ENCODE measurements around the gene DPH7. TPM values are rescaled to one million over a fixed set of nuclear protein-coding genes. Genes with fewer than 3 reads are reported as not detected.

Gene DPH7
- total and polyA plus RNA-seq, 2 donors, result 26.2 to 93.1 TPM

- Histone ChIP-seq H3K27me3 (ENCODE audit: control insufficient read depth in 2 of 2, insufficient read depth in 1 of 2, low read length in 1 of 2) (peaks cover 0 to 2% of the 10 kb centered on the region in 2 donors), H3K4me1 (ENCODE audit: control insufficient read depth in 2 of 2, insufficient read depth in 2 of 2, low read length in 2 of 2) (peaks cover 9 to 18% of the 10 kb centered on the region in 2 donors), H3K36me3 (ENCODE audit: control insufficient read depth in 2 of 2, insufficient read depth in 2 of 2, low read length in 1 of 2) (peaks cover 37 to 57% of the 10 kb centered on the region in 2 donors), H3K27ac (ENCODE audit: low read depth in 1 of 2, low read length in 1 of 2) (no peak overlapping the region), H3K9me3 (ENCODE audit: control insufficient read depth in 2 of 2, insufficient read depth in 1 of 2, low read length in 1 of 2) (no peaks in the 10 kb centered on the region), H3K4me3 (ENCODE audit: low read length in 2 of 2) (no peak overlapping the region)
- 97% methylated on average over 14 of the region's 14 CpGs for WGBS
- DNase-seq (ENCODE audit: low read depth in 6 of 9, low spot score in 9 of 9), result no peak
Measured at GRCh38 chr9:137586854-137587253, 8.1 kb upstream of the DPH7 start.

GRCh38 chr9:137583957-137584356 lies 5.2 kb upstream of the DPH7 start:
- Histone ChIP-seq H3K4me3 (ENCODE audit: low read length in 2 of 2) (no peak overlapping the region), H3K36me3 (ENCODE audit: control insufficient read depth in 2 of 2, insufficient read depth in 2 of 2, low read length in 1 of 2) (peaks cover 43 to 66% of the 10 kb centered on the region in 2 donors), H3K27me3 (ENCODE audit: control insufficient read depth in 2 of 2, insufficient read depth in 1 of 2, low read length in 1 of 2) (no peaks in the 10 kb centered on the region), H3K4me1 (ENCODE audit: control insufficient read depth in 2 of 2, insufficient read depth in 2 of 2, low read length in 2 of 2) (peaks cover 3 to 10% of the 10 kb centered on the region in 2 donors), H3K9me3 (ENCODE audit: control insufficient read depth in 2 of 2, insufficient read depth in 1 of 2, low read length in 1 of 2) (no peaks in the 10 kb centered on the region), H3K27ac (ENCODE audit: low read depth in 1 of 2, low read length in 1 of 2) (no peak overlapping the region)
- no peak for DNase-seq (ENCODE audit: low read depth in 6 of 9, low spot score in 9 of 9)
- 95% methylated on average over 8 of the region's 8 CpGs for WGBS

- H3K9me3 ChIP-seq (ENCODE audit: control insufficient read depth in 2 of 2, insufficient read depth in 1 of 2, low read length in 1 of 2), result no peaks in the 10 kb centered on the region
- no peaks in the 10 kb centered on the region for H3K27me3 ChIP-seq (ENCODE audit: control insufficient read depth in 2 of 2, insufficient read depth in 1 of 2, low read length in 1 of 2)
- H3K27ac ChIP-seq (ENCODE audit: low read depth in 1 of 2, low read length in 1 of 2), result no peak overlapping the region
- H3K4me3 ChIP-seq (ENCODE audit: low read length in 2 of 2), result no peak overlapping the region
- H3K36me3 ChIP-seq (ENCODE audit: control insufficient read depth in 2 of 2, insufficient read depth in 2 of 2, low read length in 1 of 2), result peaks cover 41 to 61% of the 10 kb centered on the region in 2 donors
- H3K4me1 ChIP-seq (ENCODE audit: control insufficient read depth in 2 of 2, insufficient read depth in 2 of 2, low read length in 2 of 2), result peaks cover 3 to 6% of the 10 kb centered on the region in 2 donors
- WGBS, result 96% methylated on average over 14 of the region's 14 CpGs
- DNase-seq (ENCODE audit: low read depth in 6 of 9, low spot score in 9 of 9), result no peak
Measured at GRCh38 chr9:137583347-137583746, 4.6 kb upstream of the DPH7 start.

GRCh38 chr9:137582286-137582860 lies 3.6 kb upstream of the DPH7 start:
- WGBS, result 94% methylated on average over 20 of the region's 20 CpGs
- Histone ChIP-seq H3K4me3 (ENCODE audit: low read length in 2 of 2) (no peak overlapping the region), H3K9me3 (ENCODE audit: control insufficient read depth in 2 of 2, insufficient read depth in 1 of 2, low read length in 1 of 2) (no peaks in the 10 kb centered on the region), H3K36me3 (ENCODE audit: control insufficient read depth in 2 of 2, insufficient read depth in 2 of 2, low read length in 1 of 2) (peaks cover 37 to 52% of the 10 kb centered on the region in 2 donors), H3K27me3 (ENCODE audit: control insufficient read depth in 2 of 2, insufficient read depth in 1 of 2, low read length in 1 of 2) (no peaks in the 10 kb centered on the region), H3K27ac (ENCODE audit: low read depth in 1 of 2, low read length in 1 of 2) (no peak overlapping the region), H3K4me1 (ENCODE audit: control insufficient read depth in 2 of 2, insufficient read depth in 2 of 2, low read length in 2 of 2) (peaks cover 10% of the 10 kb centered on the region in 2 donors)
- DNase-seq (ENCODE audit: low read depth in 6 of 9, low spot score in 9 of 9), result no peak

GRCh38 chr9:137581361-137582285 lies 2.9 kb upstream of the DPH7 start:
- 97% methylated on average over 22 of the region's 22 CpGs for WGBS
- H3K9me3 ChIP-seq (ENCODE audit: control insufficient read depth in 2 of 2, insufficient read depth in 1 of 2, low read length in 1 of 2), result no peaks in the 10 kb centered on the region
- no peak overlapping the region for H3K4me3 ChIP-seq (ENCODE audit: low read length in 2 of 2)
- H3K36me3 ChIP-seq (ENCODE audit: control insufficient read depth in 2 of 2, insufficient read depth in 2 of 2, low read length in 1 of 2), result peaks cover 30 to 45% of the 10 kb centered on the region in 2 donors
- H3K4me1 ChIP-seq (ENCODE audit: control insufficient read depth in 2 of 2, insufficient read depth in 2 of 2, low read length in 2 of 2), result peaks cover 15 to 16% of the 10 kb centered on the region in 2 donors
- H3K27ac ChIP-seq (ENCODE audit: low read depth in 1 of 2, low read length in 1 of 2), result no peak overlapping the region
- DNase-seq (ENCODE audit: low read depth in 6 of 9, low spot score in 9 of 9), result no peak
- no peaks in the 10 kb centered on the region for H3K27me3 ChIP-seq (ENCODE audit: control insufficient read depth in 2 of 2, insufficient read depth in 1 of 2, low read length in 1 of 2)

GRCh38 chr9:137580954-137581322 lies 2.2 kb upstream of the DPH7 start:
- Histone ChIP-seq H3K27me3 (ENCODE audit: control insufficient read depth in 2 of 2, insufficient read depth in 1 of 2, low read length in 1 of 2) (no peaks in the 10 kb centered on the region), H3K36me3 (ENCODE audit: control insufficient read depth in 2 of 2, insufficient read depth in 2 of 2, low read length in 1 of 2) (peaks cover 30 to 44% of the 10 kb centered on the region in 2 donors), H3K4me3 (ENCODE audit: low read length in 2 of 2) (no peak overlapping the region), H3K9me3 (ENCODE audit: control insufficient read depth in 2 of 2, insufficient read depth in 1 of 2, low read length in 1 of 2) (no peaks in the 10 kb centered on the region), H3K27ac (ENCODE audit: low read depth in 1 of 2, low read length in 1 of 2) (no peak overlapping the region), H3K4me1 (ENCODE audit: control insufficient read depth in 2 of 2, insufficient read depth in 2 of 2, low read length in 2 of 2) (peaks cover 15 to 16% of the 10 kb centered on the region in 2 donors)
- no peak for DNase-seq (ENCODE audit: low read depth in 6 of 9, low spot score in 9 of 9)
- WGBS, result 96% methylated on average over 4 of the region's 4 CpGs

GRCh38 chr9:137580209-137580953 lies 1.7 kb upstream of the DPH7 start:
- no peak overlapping the region for H3K4me3 ChIP-seq (ENCODE audit: low read length in 2 of 2)
- H3K27ac ChIP-seq (ENCODE audit: low read depth in 1 of 2, low read length in 1 of 2), result no peak overlapping the region
- no peaks in the 10 kb centered on the region for H3K27me3 ChIP-seq (ENCODE audit: control insufficient read depth in 2 of 2, insufficient read depth in 1 of 2, low read length in 1 of 2)
- peaks cover 15 to 16% of the 10 kb centered on the region in 2 donors for H3K4me1 ChIP-seq (ENCODE audit: control insufficient read depth in 2 of 2, insufficient read depth in 2 of 2, low read length in 2 of 2)
- WGBS, result 90% methylated on average over 23 of the region's 23 CpGs
- H3K9me3 ChIP-seq (ENCODE audit: control insufficient read depth in 2 of 2, insufficient read depth in 1 of 2, low read length in 1 of 2), result no peaks in the 10 kb centered on the region
- H3K36me3 ChIP-seq (ENCODE audit: control insufficient read depth in 2 of 2, insufficient read depth in 2 of 2, low read length in 1 of 2), result peaks cover 35 to 41% of the 10 kb centered on the region in 2 donors
- no peak for DNase-seq (ENCODE audit: low read depth in 6 of 9, low spot score in 9 of 9)

GRCh38 chr9:137579259-137579604 lies 507 bp upstream of the DPH7 start:
- H3K27ac ChIP-seq (ENCODE audit: low read depth in 1 of 2, low read length in 1 of 2), result peak overlapping the region; percentile 51 to 53
- WGBS, result 69% methylated on average over 19 of the region's 19 CpGs
- peak overlapping the region; percentile 61 to 96 for H3K4me3 ChIP-seq (ENCODE audit: low read length in 2 of 2)
- H3K9me3 ChIP-seq (ENCODE audit: control insufficient read depth in 2 of 2, insufficient read depth in 1 of 2, low read length in 1 of 2), result no peaks in the 10 kb centered on the region
- H3K4me1 ChIP-seq (ENCODE audit: control insufficient read depth in 2 of 2, insufficient read depth in 2 of 2, low read length in 2 of 2), result peaks cover 15 to 16% of the 10 kb centered on the region in 2 donors
- no peak for DNase-seq (ENCODE audit: low read depth in 6 of 9, low spot score in 9 of 9)
- H3K27me3 ChIP-seq (ENCODE audit: control insufficient read depth in 2 of 2, insufficient read depth in 1 of 2, low read length in 1 of 2), result no peaks in the 10 kb centered on the region
- H3K36me3 ChIP-seq (ENCODE audit: control insufficient read depth in 2 of 2, insufficient read depth in 2 of 2, low read length in 1 of 2), result peaks cover 41 to 42% of the 10 kb centered on the region in 2 donors

Measured in thymus (tissue), 11 donors.